SJCRH30 (cell line): ENCODE data around the gene ZAP70. TPM values are rescaled to one million over a fixed set of nuclear protein-coding genes. Genes with fewer than 3 reads are reported as not detected.
"Not testable (repeated sequence)": the region's sequence is repeated elsewhere in the genome, so short reads cannot be mapped to it uniquely, and the experiment has no call there.

ENCODE experiments used
- DNase-seq, 2 experiments: peaks; one replicate each; pipeline ENCODE4 v3.0.0-alpha.2; 2015 to 2020
- H3K27ac ChIP-seq: fragments of 250-450 bp; sonication (Bioruptor Pico); 2 replicates; pipeline ENCODE4 v1.5.1; 2020; ENCODE audit warnings: mild to moderate bottlenecking, moderate library complexity
- H3K27me3 ChIP-seq: fragments of 250-450 bp; sonication (Bioruptor Pico); 2 replicates; pipeline ENCODE4 v1.5.1; 2020; ENCODE audit warnings: mild to moderate bottlenecking, moderate library complexity
- H3K36me3 ChIP-seq: fragments of 250-450 bp; sonication (Bioruptor Pico); 2 replicates; pipeline ENCODE4 v1.5.1; 2020; ENCODE audit warnings: mild to moderate bottlenecking, moderate library complexity
- H3K4me1 ChIP-seq: fragments of 250-450 bp; sonication (Bioruptor Pico); 2 replicates; pipeline ENCODE4 v1.5.1; 2020; ENCODE audit warnings: mild to moderate bottlenecking, moderate library complexity
- H3K4me3 ChIP-seq: fragments of 250-450 bp; sonication (Bioruptor Pico); 2 replicates; pipeline ENCODE4 v1.5.1; 2020; ENCODE audit warnings: mild to moderate bottlenecking, moderate library complexity
- H3K9me3 ChIP-seq: fragments of 250-450 bp; sonication (Bioruptor Pico); replicated peaks from 2 replicates; pipeline ENCODE4 v1.5.1; 2020; ENCODE audit warnings: mild to moderate bottlenecking, moderate library complexity
- total RNA-seq: library from RNA; depleted of rRNA; stranded (reverse); fragments of >200 nt; shearing (Covaris generic); gene quantifications from 2 replicates; pipeline ENCODE4 v1.2.3, GENCODE V29; 2014; rRNA removed

ZAP70 gene
- 0.30 and 0.35 TPM in 2 replicates for total RNA-seq

- Histone ChIP-seq H3K4me1 (peaks cover 7% of the 10 kb centered on the region; the same call in 1 of the 2 replicates), H3K4me3 (no peak within 1 kb of the TSS), H3K27me3 (no peaks in the 10 kb centered on the region), H3K27ac (no peak within 1 kb of the TSS), H3K36me3 (no peaks in the 10 kb centered on the region), H3K9me3 (no peaks in the 10 kb centered on the region)
- DNase-seq = no peak
Observed at GRCh38 chr2:97713296-97714083, at the start of gene ZAP70. ZAP70 (plus strand) TSS chr2:97713576; CDS start chr2:97724037, 10,461 bp downstream.

GRCh38 chr2:97663626-97663961 is 49.8 kb upstream of the ZAP70 start:
- no peaks in the 10 kb centered on the region for H3K27me3 ChIP-seq
- no peaks in the 10 kb centered on the region; the same call in 1 of the 2 replicates for H3K4me1 ChIP-seq
- H3K36me3 ChIP-seq = peaks cover 2% of the 10 kb centered on the region; the same call in 1 of the 2 replicates
- H3K4me3 ChIP-seq = peak overlapping the region; percentile 74
- H3K27ac ChIP-seq = peak overlapping the region; percentile 77
- DNase-seq = no peak
- no peaks in the 10 kb centered on the region for H3K9me3 ChIP-seq

GRCh38 chr2:97663962-97664635 is 49.3 kb upstream of the ZAP70 start, which contains the start of gene ACTR1B:
ACTR1B (minus strand) TSS chr2:97664044; CDS start chr2:97663890, 154 bp downstream.
- peak within 1 kb of the TSS; percentile 78 for H3K27ac ChIP-seq
- no peaks in the 10 kb centered on the region for H3K27me3 ChIP-seq
- H3K4me3 ChIP-seq = peak within 1 kb of the TSS; percentile 74
- no peaks in the 10 kb centered on the region for H3K36me3 ChIP-seq
- H3K9me3 ChIP-seq = no peaks in the 10 kb centered on the region
- H3K4me1 ChIP-seq = no peaks in the 10 kb centered on the region; the same call in 1 of the 2 replicates
- DNase-seq = peak; percentile 97 to 98

- Histone ChIP-seq H3K36me3 (no peaks in the 10 kb centered on the region), H3K4me1 (no peaks in the 10 kb centered on the region; the same call in 1 of the 2 replicates), H3K9me3 (no peaks in the 10 kb centered on the region), H3K27me3 (no peaks in the 10 kb centered on the region), H3K4me3 (peak overlapping the region; percentile 74), H3K27ac (peak overlapping the region; percentile 78)
- DNase-seq = peak in 1 of 2 experiments; percentile 19
Observed at GRCh38 chr2:97664636-97664970, 48.8 kb upstream of the ZAP70 start.

GRCh38 chr2:97669448-97669847 is 43.9 kb upstream of the ZAP70 start, which contains the start of gene C2orf92:
C2orf92 (plus strand) TSS chr2:97669713; CDS start chr2:97669789, 76 bp downstream.
- Histone ChIP-seq H3K9me3 (no peaks in the 10 kb centered on the region), H3K36me3 (no peaks in the 10 kb centered on the region), H3K27ac (no peak within 1 kb of the TSS), H3K4me1 (0 out of 2 replicates have a peak, but pooled peaks cover 5% of the 10 kb centered on the region), H3K27me3 (no peaks in the 10 kb centered on the region), H3K4me3 (no peak within 1 kb of the TSS)
- DNase-seq = no peak

- no peaks in the 10 kb centered on the region for H3K27me3 ChIP-seq
- no peak overlapping the region for H3K4me3 ChIP-seq
- 0 out of 2 replicates have a peak, but pooled peaks cover 5% of the 10 kb centered on the region for H3K4me1 ChIP-seq
- H3K36me3 ChIP-seq = no peaks in the 10 kb centered on the region
- H3K9me3 ChIP-seq = no peaks in the 10 kb centered on the region
- DNase-seq = no peak
- no peak overlapping the region for H3K27ac ChIP-seq
Observed at GRCh38 chr2:97670471-97670870, 42.9 kb upstream of the ZAP70 start.

- Histone ChIP-seq H3K4me3 (no peak overlapping the region), H3K9me3 (no peaks in the 10 kb centered on the region), H3K36me3 (no peaks in the 10 kb centered on the region), H3K27ac (no peak overlapping the region), H3K4me1 (peaks cover 9% of the 10 kb centered on the region; the same call in 1 of the 2 replicates), H3K27me3 (no peaks in the 10 kb centered on the region)
- no peak for DNase-seq
Observed at GRCh38 chr2:97671526-97671925, 41.9 kb upstream of the ZAP70 start.

- not testable (repeated sequence) for DNase-seq, H3K36me3 ChIP-seq, H3K4me1 ChIP-seq, H3K9me3 ChIP-seq, H3K27ac ChIP-seq, H3K4me3 ChIP-seq, H3K27me3 ChIP-seq
Observed at GRCh38 chr2:97672606-97673140, 40.7 kb upstream of the ZAP70 start.

- Histone ChIP-seq H3K36me3 (no peaks in the 10 kb centered on the region), H3K27ac (no peak overlapping the region), H3K9me3 (no peaks in the 10 kb centered on the region; the same call in 1 of the 2 replicates), H3K4me3 (no peak overlapping the region), H3K27me3 (no peaks in the 10 kb centered on the region), H3K4me1 (peaks cover 9% of the 10 kb centered on the region; the same call in 1 of the 2 replicates)
- no peak for DNase-seq
Observed at GRCh38 chr2:97673182-97673914, 40.0 kb upstream of the ZAP70 start.

GRCh38 chr2:97673915-97674283 is 39.5 kb upstream of the ZAP70 start:
- Histone ChIP-seq H3K4me3 (no peak overlapping the region), H3K27me3 (no peaks in the 10 kb centered on the region), H3K36me3 (no peaks in the 10 kb centered on the region), H3K27ac (no peak overlapping the region), H3K4me1 (peaks cover 9% of the 10 kb centered on the region; the same call in 1 of the 2 replicates), H3K9me3 (no peaks in the 10 kb centered on the region; the same call in 1 of the 2 replicates)
- DNase-seq = no peak

- peak; percentile 23 to 74 for DNase-seq
- Histone ChIP-seq H3K27ac (no peak overlapping the region), H3K27me3 (no peaks in the 10 kb centered on the region), H3K4me1 (peaks cover 9% of the 10 kb centered on the region; the same call in 1 of the 2 replicates), H3K9me3 (no peaks in the 10 kb centered on the region; the same call in 1 of the 2 replicates), H3K4me3 (no peak overlapping the region), H3K36me3 (no peaks in the 10 kb centered on the region)
Observed at GRCh38 chr2:97675430-97676113, 37.8 kb upstream of the ZAP70 start.

- H3K36me3 ChIP-seq = no peaks in the 10 kb centered on the region
- H3K27ac ChIP-seq = no peak overlapping the region
- no peaks in the 10 kb centered on the region; the same call in 1 of the 2 replicates for H3K9me3 ChIP-seq
- no peak overlapping the region for H3K4me3 ChIP-seq
- DNase-seq = no peak
- H3K27me3 ChIP-seq = no peaks in the 10 kb centered on the region
- H3K4me1 ChIP-seq = peaks cover 9% of the 10 kb centered on the region; the same call in 1 of the 2 replicates
Observed at GRCh38 chr2:97676620-97677019, 36.8 kb upstream of the ZAP70 start.

- Histone ChIP-seq H3K4me1 (peaks cover 9% of the 10 kb centered on the region; the same call in 1 of the 2 replicates), H3K9me3 (no peaks in the 10 kb centered on the region; the same call in 1 of the 2 replicates)
- DNase-seq = no peak
Observed at GRCh38 chr2:97677480-97677879, 35.9 kb upstream of the ZAP70 start.

GRCh38 chr2:97678298-97678697 is 35.1 kb upstream of the ZAP70 start:
- DNase-seq = no peak
- H3K27ac ChIP-seq = no peak overlapping the region
- no peaks in the 10 kb centered on the region for H3K27me3 ChIP-seq
- H3K9me3 ChIP-seq = no peaks in the 10 kb centered on the region; the same call in 1 of the 2 replicates
- H3K36me3 ChIP-seq = no peaks in the 10 kb centered on the region
- H3K4me1 ChIP-seq = peaks cover 5% of the 10 kb centered on the region; the same call in 1 of the 2 replicates
- H3K4me3 ChIP-seq = no peak overlapping the region

More at GRCh38 chr2:97677480-97677879, 35.9 kb upstream of the ZAP70 start:
- Histone ChIP-seq H3K27ac (no peak overlapping the region), H3K36me3 (no peaks in the 10 kb centered on the region), H3K27me3 (no peaks in the 10 kb centered on the region), H3K4me3 (no peak overlapping the region)
